Gastroesophageal sphincter (tissue), 3 donors: Measurements from ENCODE around the gene GAS2.

Experiments used
- EP300 ChIP-seq: sonication (generic); formaldehyde crosslinking; IDR thresholded peaks from one replicate; pipeline ENCODE4 v1.6.1; 2017; ENCODE audit warnings: antibody characterized with exemption, mild to moderate bottlenecking
- POLR2A ChIP-seq, 2 donors: fragments of 450-650 bp; IDR thresholded peaks; one replicate each; pipeline ENCODE4 v1.6.1; 2017; ENCODE audit warnings: antibody characterized with exemption in 2 of 2, mild to moderate bottlenecking in 2 of 2, moderate library complexity in 1 of 2
- POLR2AphosphoS5 ChIP-seq: sonication (generic); formaldehyde crosslinking; IDR thresholded peaks from one replicate; pipeline ENCODE4 v1.6.1; 2017; ENCODE audit warnings: antibody characterized with exemption
- TF ChIP-seq, protein P1 (sequence below), 4 experiments: fragments of 200-600 bp in 2 of 4; fragments of 450-650 bp in 2 of 4; sonication (generic) in 1 of 4; IDR thresholded peaks; one replicate each; pipeline ENCODE4 v1.5.1; 2017 to 2019; ENCODE audit warnings: antibody characterized with exemption in 4 of 4, mild to moderate bottlenecking in 2 of 4, moderate library complexity in 2 of 4

GRCh38 chr11:22711071-22711770 lies 44.8 kb downstream of the GAS2 start:
- TF ChIP-seq, protein P1, sequence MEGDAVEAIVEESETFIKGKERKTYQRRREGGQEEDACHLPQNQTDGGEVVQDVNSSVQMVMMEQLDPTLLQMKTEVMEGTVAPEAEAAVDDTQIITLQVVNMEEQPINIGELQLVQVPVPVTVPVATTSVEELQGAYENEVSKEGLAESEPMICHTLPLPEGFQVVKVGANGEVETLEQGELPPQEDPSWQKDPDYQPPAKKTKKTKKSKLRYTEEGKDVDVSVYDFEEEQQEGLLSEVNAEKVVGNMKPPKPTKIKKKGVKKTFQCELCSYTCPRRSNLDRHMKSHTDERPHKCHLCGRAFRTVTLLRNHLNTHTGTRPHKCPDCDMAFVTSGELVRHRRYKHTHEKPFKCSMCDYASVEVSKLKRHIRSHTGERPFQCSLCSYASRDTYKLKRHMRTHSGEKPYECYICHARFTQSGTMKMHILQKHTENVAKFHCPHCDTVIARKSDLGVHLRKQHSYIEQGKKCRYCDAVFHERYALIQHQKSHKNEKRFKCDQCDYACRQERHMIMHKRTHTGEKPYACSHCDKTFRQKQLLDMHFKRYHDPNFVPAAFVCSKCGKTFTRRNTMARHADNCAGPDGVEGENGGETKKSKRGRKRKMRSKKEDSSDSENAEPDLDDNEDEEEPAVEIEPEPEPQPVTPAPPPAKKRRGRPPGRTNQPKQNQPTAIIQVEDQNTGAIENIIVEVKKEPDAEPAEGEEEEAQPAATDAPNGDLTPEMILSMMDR (IDR thresholded peaks at IDR 0.05): no peak
- TF ChIP-seq POLR2A (IDR thresholded peaks at IDR 0.05) (no peak), POLR2AphosphoS5 (no peak), EP300 (no peak)
